Activated effector memory CD4-positive, alpha-beta T cell treated with anti-CD3 and anti-CD28 coated beads, Interleukin-2, amount 50 U/mL, for 16 hours (primary cell): ENCODE measurements around the gene TNRC6B.

Experiments
- DNase-seq: peaks from one replicate; pipeline ENCODE4 v3.0.0-alpha.2; 2020

The TNRC6B gene

GRCh38 chr22:40330615-40331014, 152.9 kb downstream of the TNRC6B start:
- DNase-seq: no peak

DNA sequence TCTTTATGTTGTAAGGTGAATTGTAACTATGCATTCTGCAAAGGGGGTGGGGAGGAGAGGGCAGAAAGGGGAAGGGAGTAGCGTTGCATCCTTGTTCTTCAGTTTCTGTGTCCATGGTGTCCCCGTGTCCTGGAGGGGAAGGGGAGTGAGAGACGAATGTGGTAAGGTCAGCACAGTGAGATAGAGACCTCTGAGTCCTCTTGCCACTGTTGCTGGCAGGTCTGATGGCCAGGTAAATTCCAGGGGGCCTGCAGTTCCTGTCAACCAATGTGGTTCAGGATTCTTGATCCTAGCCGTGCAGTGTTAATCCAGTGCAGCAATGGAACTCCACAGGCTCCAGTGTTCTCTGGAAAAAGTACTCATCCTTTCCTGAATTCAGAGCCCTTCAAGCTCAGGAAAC, 154.0 kb downstream of the TNRC6B start:
- no peak for DNase-seq

DNA sequence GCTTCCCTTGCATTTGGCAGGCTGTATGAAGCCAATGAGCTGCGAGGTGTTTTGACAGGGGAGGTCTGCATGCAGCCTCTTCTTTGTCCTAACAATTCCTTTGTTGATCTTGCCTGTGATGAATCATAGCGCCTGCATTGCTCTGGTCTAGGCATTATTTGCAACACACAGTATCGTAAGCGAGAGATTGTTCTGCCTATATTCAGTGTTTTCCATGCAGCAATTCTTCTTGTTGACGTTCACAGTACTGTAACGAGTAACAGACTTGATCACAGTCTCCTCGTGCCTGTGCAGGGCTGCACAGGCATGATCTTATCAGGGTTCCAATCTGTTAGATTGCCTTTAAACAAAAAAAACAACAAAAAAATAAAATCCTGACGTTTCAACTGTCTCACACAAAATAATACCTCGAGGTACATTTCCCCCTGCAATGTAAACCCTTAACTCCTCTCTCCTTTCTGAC, 154.6 kb downstream of the TNRC6B start:
- no peak for DNase-seq

DNA sequence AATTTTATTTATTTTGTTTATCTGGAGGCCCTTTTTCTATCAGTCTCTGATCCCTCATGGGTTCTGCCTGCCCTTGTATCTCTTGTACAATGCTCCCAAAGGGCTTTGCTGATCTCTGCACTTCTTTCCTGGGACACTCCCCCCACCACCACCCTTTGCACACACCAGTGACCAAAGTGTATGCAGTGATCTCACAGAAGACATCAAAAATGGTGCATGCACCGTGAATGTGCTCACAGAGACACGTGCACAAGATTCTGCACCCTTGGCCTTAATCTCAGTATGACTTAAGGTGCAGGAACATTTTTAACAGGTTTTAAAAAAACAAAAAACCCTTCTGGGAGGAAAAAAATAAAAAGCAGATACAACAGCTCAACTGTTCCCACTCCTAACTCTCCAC, 156.3 kb downstream of the TNRC6B start:
- DNase-seq: no peak

- no peak for DNase-seq
These were observed 157.2 kb downstream of the TNRC6B start for GRCh38 chr22:40334899-40335298.

GRCh38 chr22:40335358-40335757, 157.6 kb downstream of the TNRC6B start:
- no peak for DNase-seq

DNA sequence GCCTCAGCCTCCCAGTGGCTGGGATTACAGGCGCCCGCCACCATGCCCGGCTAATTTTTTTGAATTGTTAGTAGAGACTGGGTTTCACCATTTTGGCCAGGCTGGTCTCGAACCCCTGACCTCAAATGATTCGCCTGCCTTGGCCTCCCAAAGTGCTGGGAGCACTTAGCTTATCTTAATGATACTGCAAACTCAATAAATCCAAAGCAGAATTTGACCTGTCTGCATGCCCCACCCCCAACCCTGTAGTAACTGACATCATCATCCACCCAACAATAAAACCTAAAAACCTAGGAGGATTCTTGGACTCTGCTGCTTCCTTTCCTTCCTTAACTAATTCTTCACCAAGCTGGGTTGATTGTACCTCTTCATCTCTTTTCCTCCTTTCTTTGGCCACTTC, 162.3 kb downstream of the TNRC6B start:
- no peak for DNase-seq

DNA sequence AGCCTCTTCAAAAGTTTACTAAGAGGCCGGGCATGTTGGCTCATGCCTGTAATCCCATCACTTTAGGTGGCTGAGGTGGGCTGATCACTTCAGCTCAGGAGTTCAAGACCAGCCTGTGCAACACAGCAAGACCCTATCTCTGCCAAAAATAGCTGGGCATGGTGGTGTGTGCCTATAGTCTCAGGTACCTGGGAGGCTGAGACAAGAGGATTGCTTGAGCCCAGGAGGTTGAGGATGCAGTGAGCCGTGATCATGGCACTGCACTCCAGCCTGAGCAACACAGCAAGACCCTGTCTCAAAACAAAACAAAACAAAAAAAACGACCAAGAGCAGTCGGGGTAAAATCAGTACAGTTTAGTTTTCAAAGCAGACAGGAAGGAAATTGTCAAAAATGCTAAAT, 163.9 kb downstream of the TNRC6B start:
- DNase-seq: no peak

- DNase-seq: no peak
These were observed 164.8 kb downstream of the TNRC6B start for GRCh38 chr22:40342521-40342920.

- DNase-seq: peak; percentile 78
These were observed 167.5 kb downstream of the TNRC6B start for GRCh38 chr22:40345271-40345670.

DNA sequence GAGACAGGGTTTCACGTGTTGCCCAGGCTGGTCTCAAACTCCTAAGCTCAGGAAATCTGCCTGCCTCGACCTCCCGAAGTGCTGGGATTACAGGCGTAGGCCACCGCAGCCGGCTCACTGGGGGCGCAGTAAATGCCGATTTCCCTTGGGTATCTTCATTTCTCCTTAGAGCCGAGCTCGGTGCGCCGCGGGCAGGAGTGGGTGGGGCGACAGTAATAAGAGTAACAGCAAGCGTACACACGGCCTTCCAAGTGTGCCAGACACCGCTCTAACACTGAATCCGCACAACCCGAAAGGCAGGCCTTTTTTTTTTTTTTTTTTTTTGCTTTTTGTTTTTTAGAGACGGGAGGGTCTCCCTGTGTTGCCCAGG, 168.1 kb downstream of the TNRC6B start:
- DNase-seq: peak; percentile 87

GRCh38 chr22:40346185-40347118, 168.7 kb downstream of the TNRC6B start, which contains the start of gene ADSL:
Gene ADSL (plus strand): TSS chr22:40346500. CDS start chr22:40346559, 59 bp downstream.
- peak; percentile 94 for DNase-seq

GRCh38 chr22:40347300-40347699, 169.6 kb downstream of the TNRC6B start:
- no peak for DNase-seq

DNA sequence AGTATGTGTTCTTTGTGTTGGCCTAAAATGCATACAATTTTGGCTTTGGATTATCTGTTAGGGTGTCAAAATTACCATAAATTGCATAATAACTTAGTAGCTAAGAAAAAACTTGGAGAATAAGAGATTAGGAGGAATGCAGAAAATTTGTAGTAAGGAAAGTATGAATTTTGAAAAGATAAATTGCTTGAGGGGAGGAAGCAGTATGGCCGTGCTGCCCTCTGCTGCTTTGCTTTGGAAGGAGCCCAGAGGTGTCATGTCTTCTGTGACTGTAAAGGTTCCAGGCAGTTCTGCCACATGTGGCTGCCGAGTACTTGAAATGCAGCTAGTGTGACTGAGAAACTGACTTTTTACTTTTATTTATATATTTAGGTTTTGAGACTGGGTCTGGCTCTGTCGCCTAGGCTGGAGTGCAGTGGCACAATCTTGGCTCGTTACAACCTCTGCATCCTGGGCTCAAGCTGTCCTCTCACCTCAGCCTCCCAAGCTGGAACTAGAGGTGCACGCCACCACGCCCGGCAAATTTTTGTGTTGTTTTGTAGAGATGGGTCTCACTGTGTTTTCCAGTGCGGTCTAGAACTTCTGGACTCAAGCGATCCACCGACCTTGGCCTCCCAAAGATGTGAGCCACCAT, 170.4 kb downstream of the TNRC6B start:
- DNase-seq: peak; percentile 89

DNA sequence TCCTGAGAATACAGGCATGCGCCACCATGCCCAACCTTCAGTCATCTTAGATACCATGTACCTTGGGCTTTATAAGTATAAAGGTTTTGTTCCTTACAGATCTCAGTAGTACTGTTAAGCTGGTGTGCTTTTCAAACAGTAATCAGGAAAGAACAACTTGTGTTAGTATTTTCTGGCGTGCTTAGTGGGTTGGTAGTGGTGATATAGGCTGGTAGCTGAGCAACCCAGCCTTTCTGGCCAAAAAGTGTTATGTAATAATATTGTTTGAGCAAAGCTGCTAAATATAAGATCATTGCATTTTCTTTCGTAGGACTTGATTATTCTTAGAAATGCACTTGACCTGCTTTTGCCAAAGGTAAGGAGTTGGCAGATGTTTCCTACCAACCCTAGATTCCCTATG, 175.0 kb downstream of the TNRC6B start:
- no peak for DNase-seq

DNA sequence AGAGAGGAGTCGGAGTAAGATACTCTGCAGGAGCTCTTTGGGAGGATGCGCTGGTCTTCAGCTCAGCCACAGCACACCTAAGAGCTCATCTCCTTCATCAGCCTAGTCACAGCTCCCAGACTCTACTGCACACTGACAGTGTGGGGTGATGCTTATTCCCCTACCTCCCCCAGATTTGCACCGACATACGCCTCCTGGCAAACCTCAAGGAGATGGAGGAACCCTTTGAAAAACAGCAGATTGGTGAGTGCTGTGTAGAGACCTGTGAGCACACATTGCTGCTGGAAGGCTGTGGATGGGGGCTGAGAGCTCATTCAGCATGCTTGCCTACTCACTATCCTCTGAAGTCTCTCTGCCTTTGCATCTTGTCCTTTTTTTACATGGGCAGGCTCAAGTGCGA, 183.4 kb downstream of the TNRC6B start:
- no peak for DNase-seq

- DNase-seq: no peak
These were observed 185.3 kb downstream of the TNRC6B start for GRCh38 chr22:40363059-40363458.

DNA sequence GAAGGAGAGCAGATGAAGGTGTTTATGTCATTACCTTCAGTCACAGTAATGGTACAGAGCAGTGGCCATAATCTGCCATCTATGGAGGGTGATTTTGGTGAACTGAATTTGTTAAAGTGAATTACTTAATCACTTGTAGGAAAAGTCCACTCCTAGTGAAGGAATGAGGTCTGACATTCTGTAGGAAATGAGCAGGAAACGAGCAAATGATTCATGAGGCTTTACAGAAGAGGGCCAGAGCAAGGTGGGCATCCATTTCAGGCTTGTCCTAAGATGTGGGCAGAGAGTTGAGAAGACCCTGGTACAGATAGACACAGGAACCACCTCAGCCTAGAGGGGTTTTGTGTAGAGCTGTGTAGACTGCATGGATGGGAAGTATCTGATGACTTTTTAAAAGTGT, 186.7 kb downstream of the TNRC6B start:
- DNase-seq: no peak

- no peak for DNase-seq
These were observed 188.3 kb downstream of the TNRC6B start for GRCh38 chr22:40366068-40366467.

DNA sequence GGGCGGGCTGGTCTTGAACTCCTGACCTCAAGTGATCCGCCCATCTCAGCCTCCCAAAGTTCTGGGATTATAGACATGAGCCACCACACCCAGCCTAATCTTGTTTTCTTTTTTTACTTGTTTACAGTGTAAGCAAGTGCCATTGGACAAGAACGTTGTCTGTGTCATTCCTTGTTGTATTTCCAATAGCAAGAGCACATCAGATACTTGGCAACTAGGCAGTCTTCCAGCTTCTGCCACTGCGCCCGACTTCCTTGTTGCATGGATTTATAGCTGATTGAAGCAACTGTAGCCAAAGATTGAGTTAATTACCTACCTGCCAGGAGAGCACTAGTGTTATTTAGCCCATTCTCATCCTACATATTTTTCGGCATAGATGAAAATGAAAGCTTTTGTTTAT, 189.6 kb downstream of the TNRC6B start:
- no peak for DNase-seq

DNA sequence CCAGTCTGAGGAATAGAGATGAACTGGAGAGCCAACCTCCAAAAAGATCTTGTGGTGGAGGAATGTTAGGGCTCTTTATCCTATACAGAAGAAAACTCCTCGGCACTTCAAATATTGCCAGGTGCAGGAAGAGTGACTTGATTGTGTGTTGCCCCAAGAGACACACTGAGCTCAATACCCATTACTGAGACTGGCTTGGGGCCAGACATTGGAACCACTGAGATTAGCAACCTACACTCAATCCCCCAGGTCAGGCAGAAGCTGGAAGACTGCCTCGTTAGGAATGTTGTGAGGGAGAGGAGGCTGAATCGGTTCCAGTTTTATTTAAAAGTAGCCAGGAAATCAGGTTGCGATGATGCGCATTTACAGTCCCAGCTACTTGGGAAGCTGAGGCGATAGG, 190.3 kb downstream of the TNRC6B start:
- DNase-seq: no peak

DNA sequence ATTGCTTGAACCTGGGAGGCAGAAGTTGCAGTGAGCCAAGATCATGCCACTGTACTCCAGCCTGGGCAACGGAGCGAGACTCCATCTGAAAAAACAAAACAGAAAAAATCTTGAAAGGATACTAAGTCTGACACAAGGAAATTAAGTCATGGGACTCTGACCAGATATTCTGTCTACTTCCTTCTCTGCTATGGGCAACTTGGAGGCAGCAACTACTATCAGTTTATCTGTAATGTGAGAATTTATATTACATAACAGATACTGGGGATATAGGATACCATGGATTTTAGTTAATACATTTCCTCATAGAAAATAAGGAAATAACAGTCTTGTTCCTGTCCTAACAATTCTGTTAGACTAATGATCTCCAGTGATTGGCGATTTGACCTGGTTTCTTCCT, 191.1 kb downstream of the TNRC6B start:
- DNase-seq: no peak

- no peak for DNase-seq
These were observed 196.8 kb downstream of the TNRC6B start for GRCh38 chr22:40374567-40374966.

GRCh38 chr22:40376149-40376548, 198.4 kb downstream of the TNRC6B start:
- DNase-seq: no peak
